MM.1S (cell line): Measurements from ENCODE around the gene TLR7.

Experiments
- DNase-seq: peaks from one replicate; pipeline ENCODE4 v3.0.0-alpha.2; 2015
- H2AFZ ChIP-seq: fragments of 300-600 bp; sonication (generic); 2 replicates; pipeline ENCODE4 v1.6.0; 2016; ENCODE audit warnings: antibody characterized with exemption, low read length
- H3F3A ChIP-seq: fragments of 300-600 bp; sonication (generic); 2 replicates; pipeline ENCODE4 v1.6.1; 2016; ENCODE audit warnings: mild to moderate bottlenecking, antibody characterized with exemption, low read length, moderate library complexity, mixed read lengths; ENCODE audit not compliant: insufficient read depth
- H3K27ac ChIP-seq: fragments of 300-600 bp; sonication (generic); 2 replicates; pipeline ENCODE4 v1.5.1; 2016; ENCODE audit warnings: mild to moderate bottlenecking, low read length
- H3K27me3 ChIP-seq: fragments of 300-600 bp; sonication (generic); replicated peaks from 2 replicates; pipeline ENCODE4 v1.6.0; 2016; ENCODE audit warnings: low read length; ENCODE audit not compliant: insufficient read depth
- H3K36me3 ChIP-seq: fragments of 300-600 bp; sonication (generic); replicated peaks from 2 replicates; pipeline ENCODE4 v1.6.1; 2016; ENCODE audit warnings: mild to moderate bottlenecking, low read length, mixed read lengths; ENCODE audit not compliant: insufficient read depth
- H3K4me1 ChIP-seq: fragments of 300-600 bp; sonication (generic); 2 replicates; pipeline ENCODE4 v1.6.1; 2016; ENCODE audit warnings: low read length, mixed read lengths
- H3K4me2 ChIP-seq: fragments of 300-600 bp; sonication (generic); 2 replicates; pipeline ENCODE4 v1.6.0; 2016; ENCODE audit warnings: low read depth, low read length
- H3K4me3 ChIP-seq: fragments of 300-600 bp; sonication (generic); 2 replicates; pipeline ENCODE4 v1.5.1; 2016; ENCODE audit warnings: low read length, mixed read lengths
- H3K79me2 ChIP-seq: fragments of 300-600 bp; sonication (generic); 2 replicates; pipeline ENCODE4 v1.6.1; 2016; ENCODE audit warnings: mixed run types, low read length, mixed read lengths
- H3K9ac ChIP-seq: fragments of 300-600 bp; sonication (generic); 2 replicates; pipeline ENCODE4 v1.6.1; 2016; ENCODE audit warnings: low read length, mixed read lengths
- H3K9me2 ChIP-seq: fragments of 300-600 bp; sonication (generic); replicated peaks from 2 replicates; pipeline ENCODE4 v1.6.1; 2016; ENCODE audit warnings: mild to moderate bottlenecking, low read length, mixed read lengths; ENCODE audit not compliant: insufficient read depth
- H3K9me3 ChIP-seq: fragments of 300-600 bp; sonication (generic); replicated peaks from 2 replicates; pipeline ENCODE4 v1.6.1; 2016; ENCODE audit warnings: mild to moderate bottlenecking, low read length, mixed read lengths; ENCODE audit not compliant: insufficient read depth
- H4K20me1 ChIP-seq: fragments of 300-600 bp; sonication (generic); 2 replicates; pipeline ENCODE4 v1.6.1; 2016; ENCODE audit warnings: mild to moderate bottlenecking, low read length, moderate library complexity, mixed read lengths; ENCODE audit not compliant: insufficient read depth
- EZH2 ChIP-seq: fragments of 300-600 bp; sonication (generic); optimal IDR thresholded peaks from 2 replicates; pipeline ENCODE3; 2017; ENCODE audit warnings: low read depth, mild to moderate bottlenecking, antibody characterized with exemption, low read length, mixed read lengths
- EZH2phosphoT487 ChIP-seq: fragments of 300-600 bp; sonication (generic); IDR thresholded peaks from 2 replicates; pipeline ENCODE4 v1.6.1; 2018; ENCODE audit warnings: antibody characterized with exemption, low read length
- TF ChIP-seq, protein P1 (sequence below): fragments of 300-600 bp; sonication (generic); IDR thresholded peaks from 2 replicates; pipeline ENCODE4 v1.5.1; 2016; ENCODE audit warnings: antibody characterized with exemption, low read length, mixed read lengths

TLR7 gene

DNA sequence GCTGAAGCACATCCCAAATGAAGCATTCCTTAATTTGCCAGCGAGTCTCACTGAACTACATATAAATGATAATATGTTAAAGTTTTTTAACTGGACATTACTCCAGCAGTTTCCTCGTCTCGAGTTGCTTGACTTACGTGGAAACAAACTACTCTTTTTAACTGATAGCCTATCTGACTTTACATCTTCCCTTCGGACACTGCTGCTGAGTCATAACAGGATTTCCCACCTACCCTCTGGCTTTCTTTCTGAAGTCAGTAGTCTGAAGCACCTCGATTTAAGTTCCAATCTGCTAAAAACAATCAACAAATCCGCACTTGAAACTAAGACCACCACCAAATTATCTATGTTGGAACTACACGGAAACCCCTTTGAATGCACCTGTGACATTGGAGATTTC lies 54.1 kb downstream of the TLR7 start:
- H3K27me3 ChIP-seq, result no peaks in the 10 kb centered on the region
- H3K27ac ChIP-seq, result no peak overlapping the region
- H3K4me2 ChIP-seq, result no peak overlapping the region
- no peak overlapping the region for H3K4me3 ChIP-seq
- no peak overlapping the region for H2AFZ ChIP-seq
- H3K36me3 ChIP-seq, result no peaks in the 10 kb centered on the region
- no peaks in the 10 kb centered on the region for H3K79me2 ChIP-seq
- no peaks in the 10 kb centered on the region for H3K9me3 ChIP-seq
- no peaks in the 10 kb centered on the region for H4K20me1 ChIP-seq
- TF ChIP-seq EZH2phosphoT487 (no peak), EZH2 (no peak)
- TF ChIP-seq, protein P1, sequence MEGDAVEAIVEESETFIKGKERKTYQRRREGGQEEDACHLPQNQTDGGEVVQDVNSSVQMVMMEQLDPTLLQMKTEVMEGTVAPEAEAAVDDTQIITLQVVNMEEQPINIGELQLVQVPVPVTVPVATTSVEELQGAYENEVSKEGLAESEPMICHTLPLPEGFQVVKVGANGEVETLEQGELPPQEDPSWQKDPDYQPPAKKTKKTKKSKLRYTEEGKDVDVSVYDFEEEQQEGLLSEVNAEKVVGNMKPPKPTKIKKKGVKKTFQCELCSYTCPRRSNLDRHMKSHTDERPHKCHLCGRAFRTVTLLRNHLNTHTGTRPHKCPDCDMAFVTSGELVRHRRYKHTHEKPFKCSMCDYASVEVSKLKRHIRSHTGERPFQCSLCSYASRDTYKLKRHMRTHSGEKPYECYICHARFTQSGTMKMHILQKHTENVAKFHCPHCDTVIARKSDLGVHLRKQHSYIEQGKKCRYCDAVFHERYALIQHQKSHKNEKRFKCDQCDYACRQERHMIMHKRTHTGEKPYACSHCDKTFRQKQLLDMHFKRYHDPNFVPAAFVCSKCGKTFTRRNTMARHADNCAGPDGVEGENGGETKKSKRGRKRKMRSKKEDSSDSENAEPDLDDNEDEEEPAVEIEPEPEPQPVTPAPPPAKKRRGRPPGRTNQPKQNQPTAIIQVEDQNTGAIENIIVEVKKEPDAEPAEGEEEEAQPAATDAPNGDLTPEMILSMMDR, result no peak
- no peaks in the 10 kb centered on the region for H3F3A ChIP-seq
- H3K9me2 ChIP-seq, result no peaks in the 10 kb centered on the region
- DNase-seq, result no peak
- H3K4me1 ChIP-seq, result no peaks in the 10 kb centered on the region
- H3K9ac ChIP-seq, result no peak overlapping the region

DNA sequence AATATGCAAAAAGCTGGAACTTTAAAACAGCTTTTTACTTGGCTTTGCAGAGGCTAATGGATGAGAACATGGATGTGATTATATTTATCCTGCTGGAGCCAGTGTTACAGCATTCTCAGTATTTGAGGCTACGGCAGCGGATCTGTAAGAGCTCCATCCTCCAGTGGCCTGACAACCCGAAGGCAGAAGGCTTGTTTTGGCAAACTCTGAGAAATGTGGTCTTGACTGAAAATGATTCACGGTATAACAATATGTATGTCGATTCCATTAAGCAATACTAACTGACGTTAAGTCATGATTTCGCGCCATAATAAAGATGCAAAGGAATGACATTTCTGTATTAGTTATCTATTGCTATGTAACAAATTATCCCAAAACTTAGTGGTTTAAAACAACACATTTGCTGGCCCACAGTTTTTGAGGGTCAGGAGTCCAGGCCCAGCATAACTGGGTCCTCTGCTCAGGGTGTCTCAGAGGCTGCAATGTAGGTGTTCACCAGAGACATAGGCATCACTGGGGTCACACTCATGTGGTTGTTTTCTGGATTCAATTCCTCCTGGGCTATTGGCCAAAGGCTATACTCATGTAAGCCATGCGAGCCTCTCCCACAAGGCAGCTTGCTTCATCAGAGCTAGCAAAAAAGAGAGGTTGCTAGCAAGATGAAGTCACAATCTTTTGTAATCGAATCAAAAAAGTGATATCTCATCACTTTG lies 55.2 kb downstream of the TLR7 start:
- H3K9me2 ChIP-seq, result no peaks in the 10 kb centered on the region
- TF ChIP-seq EZH2, result no peak
- no peak for TF ChIP-seq EZH2phosphoT487
- TF ChIP-seq, protein P1, result no peak
- H3F3A ChIP-seq, result no peaks in the 10 kb centered on the region
- H3K27me3 ChIP-seq, result no peaks in the 10 kb centered on the region
- H3K27ac ChIP-seq, result no peak overlapping the region
- H3K79me2 ChIP-seq, result no peaks in the 10 kb centered on the region
- H3K9me3 ChIP-seq, result no peaks in the 10 kb centered on the region
- no peaks in the 10 kb centered on the region for H4K20me1 ChIP-seq
- no peak overlapping the region for H3K4me3 ChIP-seq
- H2AFZ ChIP-seq, result no peak overlapping the region
- no peak overlapping the region for H3K4me2 ChIP-seq
- no peaks in the 10 kb centered on the region for H3K36me3 ChIP-seq
- H3K4me1 ChIP-seq, result no peaks in the 10 kb centered on the region
- no peak for DNase-seq
- H3K9ac ChIP-seq, result no peak overlapping the region

DNA sequence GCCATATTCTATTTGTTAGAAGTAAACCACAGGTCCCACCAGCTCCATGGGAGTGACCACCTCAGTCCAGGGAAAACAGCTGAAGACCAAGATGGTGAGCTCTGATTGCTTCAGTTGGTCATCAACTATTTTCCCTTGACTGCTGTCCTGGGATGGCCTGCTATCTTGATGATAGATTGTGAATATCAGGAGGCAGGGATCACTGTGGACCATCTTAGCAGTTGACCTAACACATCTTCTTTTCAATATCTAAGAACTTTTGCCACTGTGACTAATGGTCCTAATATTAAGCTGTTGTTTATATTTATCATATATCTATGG lies 55.7 kb downstream of the TLR7 start:
- Histone ChIP-seq H3K4me2 (no peak overlapping the region), H3K36me3 (no peaks in the 10 kb centered on the region), H4K20me1 (no peaks in the 10 kb centered on the region), H3F3A (no peaks in the 10 kb centered on the region), H3K9me3 (no peaks in the 10 kb centered on the region), H3K4me1 (no peaks in the 10 kb centered on the region), H3K9ac (no peak overlapping the region), H3K79me2 (no peaks in the 10 kb centered on the region), H3K27me3 (no peaks in the 10 kb centered on the region), H3K4me3 (no peak overlapping the region), H2AFZ (no peak overlapping the region), H3K27ac (no peak overlapping the region), H3K9me2 (no peaks in the 10 kb centered on the region)
- TF ChIP-seq EZH2, result no peak
- TF ChIP-seq, protein P1, result no peak
- DNase-seq, result no peak
